OCI-M2 (cell line): ENCODE data around the gene SPATA20.

Experiments
- DNase-seq: peaks from one replicate; lab custom pipeline; 2025; ENCODE audit not compliant: unreplicated experiment; lab: John Stamatoyannopoulos, UW

Gene SPATA20

GRCh38 chr17:50573866-50574611 lies 27.1 kb downstream of the SPATA20 start:
- DNase-seq: no peak

GRCh38 chr17:50575581-50576210 lies 28.7 kb downstream of the SPATA20 start:
- DNase-seq: no peak

GRCh38 chr17:50576864-50577263 lies 29.9 kb downstream of the SPATA20 start:
- no peak for DNase-seq

- DNase-seq: no peak
Observed at GRCh38 chr17:50577451-50577954, 30.5 kb downstream of the SPATA20 start.

- DNase-seq: no peak
Observed at GRCh38 chr17:50578173-50578572, 31.2 kb downstream of the SPATA20 start.

- no peak for DNase-seq
Observed at GRCh38 chr17:50579399-50579798, 32.4 kb downstream of the SPATA20 start.

- DNase-seq: no peak
Observed at GRCh38 chr17:50580646-50581045, 33.7 kb downstream of the SPATA20 start.

GRCh38 chr17:50581316-50581715 lies 34.3 kb downstream of the SPATA20 start:
- DNase-seq: no peak

- no peak for DNase-seq
Observed at GRCh38 chr17:50582741-50583140, 35.8 kb downstream of the SPATA20 start.

- DNase-seq: no peak
Observed at GRCh38 chr17:50583641-50584040, 36.7 kb downstream of the SPATA20 start.

GRCh38 chr17:50584116-50584515 lies 37.1 kb downstream of the SPATA20 start:
- DNase-seq: no peak

GRCh38 chr17:50584749-50585148 lies 37.8 kb downstream of the SPATA20 start:
- DNase-seq: no peak

GRCh38 chr17:50585346-50585745 lies 38.4 kb downstream of the SPATA20 start:
- DNase-seq: no peak

GRCh38 chr17:50585891-50586290 lies 38.9 kb downstream of the SPATA20 start:
- no peak for DNase-seq

GRCh38 chr17:50586421-50587247 lies 39.7 kb downstream of the SPATA20 start:
- no peak for DNase-seq

GRCh38 chr17:50587571-50587970 lies 40.6 kb downstream of the SPATA20 start:
- no peak for DNase-seq

GRCh38 chr17:50588391-50589049 lies 41.5 kb downstream of the SPATA20 start:
- no peak for DNase-seq

- no peak for DNase-seq
Observed at GRCh38 chr17:50589095-50589705, 42.2 kb downstream of the SPATA20 start.

- DNase-seq: no peak
Observed at GRCh38 chr17:50590946-50591737, 44.2 kb downstream of the SPATA20 start.

- DNase-seq: no peak
Observed at GRCh38 chr17:50593321-50593720, 46.3 kb downstream of the SPATA20 start.
